Immature natural killer cell (primary cell): ENCODE measurements around the gene DDX56. TPM values are rescaled to one million over a fixed set of nuclear protein-coding genes. Genes with fewer than 3 reads are reported as not detected.
"Not testable (repeated sequence)": the region's sequence is repeated elsewhere in the genome, so short reads cannot be mapped to it uniquely, and the experiment has no call there.

Source experiments
- DNase-seq, 3 donors: peaks; one replicate each; pipeline ENCODE4 v3.0.0; 2022; ENCODE audit warnings: mixed read lengths in 1 of 3
- H3K27ac Mint-ChIP-seq, 6 donors: one replicate each; pipeline ENCODE4 v1.8.0; 2020; ENCODE audit warnings: mixed read lengths in 6 of 6, mild to moderate bottlenecking in 5 of 6, inconsistent platforms in 4 of 6, moderate library complexity in 3 of 6
- H3K27me3 Mint-ChIP-seq, 3 donors: one replicate each; pipeline ENCODE4 v1.8.0; 2020 to 2021; ENCODE audit warnings: low read depth in 3 of 3, mild to moderate bottlenecking in 3 of 3, mixed read lengths in 3 of 3, moderate library complexity in 3 of 3, inconsistent platforms in 1 of 3
- H3K36me3 Mint-ChIP-seq, 3 donors: one replicate each; pipeline ENCODE4 v1.8.0; 2020; ENCODE audit warnings: mixed read lengths in 3 of 3, inconsistent platforms in 2 of 3, mild to moderate bottlenecking in 2 of 3
- H3K4me1 Mint-ChIP-seq, 2 donors: one replicate each; pipeline ENCODE4 v1.8.0; 2020; ENCODE audit warnings: inconsistent platforms in 2 of 2, mild to moderate bottlenecking in 2 of 2, mixed read lengths in 2 of 2, moderate library complexity in 1 of 2
- H3K4me3 Mint-ChIP-seq, 5 donors: one replicate each; pipeline ENCODE4 v1.8.0; 2020; ENCODE audit warnings: mild to moderate bottlenecking in 5 of 5, mixed read lengths in 5 of 5, inconsistent platforms in 3 of 5, moderate library complexity in 3 of 5
- H3K9me3 Mint-ChIP-seq, 6 donors: one replicate each; pipeline ENCODE4 v1.8.0; 2020; ENCODE audit warnings: mild to moderate bottlenecking in 6 of 6, mixed read lengths in 6 of 6, inconsistent platforms in 4 of 6, moderate library complexity in 3 of 6
- polyA plus RNA-seq, 3 donors: library from polyadenylated mRNA; unstranded; fragments of 300-500 nt; fragmentation: Illumina TruSeq; gene quantifications; one replicate each; pipeline ENCODE4 v1.2.3, GENCODE V29; 2021

The DDX56 gene
- polyA plus RNA-seq, 3 donors from 2014 or later = 29.3 to 41.9 (median 33.8) TPM

- peaks cover 8 to 32% (median 10%) of the 10 kb centered on the region in 3 donors for H3K36me3 Mint-ChIP-seq
- DNase-seq = peak; percentile 35 to 58 (median 42)
- peak overlapping the region in 4 of 6 donors; percentile 41 to 69 (median 63) for H3K27ac Mint-ChIP-seq
- no peak overlapping the region for H3K4me3 Mint-ChIP-seq
- peaks cover 3 to 8% of the 10 kb centered on the region in 2 donors for H3K4me1 Mint-ChIP-seq
- H3K9me3 Mint-ChIP-seq = no peaks in the 10 kb centered on the region
- peaks cover 0 to 3% (median 0%) of the 10 kb centered on the region in 3 donors for H3K27me3 Mint-ChIP-seq
Measured at GRCh38 chr7:44565097-44565794, 8.5 kb downstream of the DDX56 start.

GRCh38 chr7:44564606-44565005 is 9.1 kb downstream of the DDX56 start:
- H3K4me3 Mint-ChIP-seq = no peak overlapping the region
- peaks cover 3 to 8% of the 10 kb centered on the region in 2 donors for H3K4me1 Mint-ChIP-seq
- peaks cover 8 to 25% (median 10%) of the 10 kb centered on the region in 3 donors for H3K36me3 Mint-ChIP-seq
- no peak for DNase-seq
- H3K9me3 Mint-ChIP-seq = no peaks in the 10 kb centered on the region
- H3K27ac Mint-ChIP-seq = peak overlapping the region in 2 of 6 donors; percentile 24 to 40
- H3K27me3 Mint-ChIP-seq = peaks cover 0 to 3% (median 1%) of the 10 kb centered on the region in 3 donors

DNA sequence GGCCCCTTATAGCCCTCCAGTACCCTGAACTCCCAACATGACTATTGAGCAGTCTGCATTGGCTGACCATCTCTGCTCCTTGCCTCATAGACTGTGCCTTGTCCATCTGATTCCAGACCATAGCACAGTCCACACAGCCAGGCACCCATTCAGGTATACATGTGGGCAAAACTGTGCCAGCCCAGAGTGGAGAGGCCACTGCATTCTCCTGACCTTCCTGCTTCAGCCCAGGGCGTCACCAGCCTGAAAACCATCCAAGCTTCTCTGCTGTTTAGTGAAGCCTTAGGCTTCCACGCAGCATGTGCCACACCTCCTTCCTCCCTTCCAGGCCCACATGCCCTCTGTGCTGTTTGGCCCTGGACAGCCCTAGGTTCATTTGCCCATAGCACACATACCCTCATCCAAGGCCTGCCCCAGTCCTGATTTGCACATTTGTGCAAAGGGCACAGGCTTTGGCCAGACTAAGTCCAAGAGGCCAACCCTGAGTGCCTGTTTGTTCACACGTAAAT is 10.5 kb downstream of the DDX56 start:
- DNase-seq = no peak
- Mint-ChIP-seq H3K27me3 (peaks cover 0 to 3% (median 3%) of the 10 kb centered on the region in 3 donors), H3K27ac (peak overlapping the region in 1 of 6 donors; percentile 71), H3K36me3 (peaks cover 2 to 13% (median 5%) of the 10 kb centered on the region in 3 donors), H3K9me3 (no peaks in the 10 kb centered on the region), H3K4me1 (peaks cover 3 to 8% of the 10 kb centered on the region in 2 donors), H3K4me3 (no peak overlapping the region)

- not testable (repeated sequence) for H3K27ac Mint-ChIP-seq, H3K4me3 Mint-ChIP-seq, H3K4me1 Mint-ChIP-seq, DNase-seq, H3K9me3 Mint-ChIP-seq, H3K27me3 Mint-ChIP-seq, H3K36me3 Mint-ChIP-seq
Measured at GRCh38 chr7:44562622-44562962, 11.1 kb downstream of the DDX56 start.

DNA sequence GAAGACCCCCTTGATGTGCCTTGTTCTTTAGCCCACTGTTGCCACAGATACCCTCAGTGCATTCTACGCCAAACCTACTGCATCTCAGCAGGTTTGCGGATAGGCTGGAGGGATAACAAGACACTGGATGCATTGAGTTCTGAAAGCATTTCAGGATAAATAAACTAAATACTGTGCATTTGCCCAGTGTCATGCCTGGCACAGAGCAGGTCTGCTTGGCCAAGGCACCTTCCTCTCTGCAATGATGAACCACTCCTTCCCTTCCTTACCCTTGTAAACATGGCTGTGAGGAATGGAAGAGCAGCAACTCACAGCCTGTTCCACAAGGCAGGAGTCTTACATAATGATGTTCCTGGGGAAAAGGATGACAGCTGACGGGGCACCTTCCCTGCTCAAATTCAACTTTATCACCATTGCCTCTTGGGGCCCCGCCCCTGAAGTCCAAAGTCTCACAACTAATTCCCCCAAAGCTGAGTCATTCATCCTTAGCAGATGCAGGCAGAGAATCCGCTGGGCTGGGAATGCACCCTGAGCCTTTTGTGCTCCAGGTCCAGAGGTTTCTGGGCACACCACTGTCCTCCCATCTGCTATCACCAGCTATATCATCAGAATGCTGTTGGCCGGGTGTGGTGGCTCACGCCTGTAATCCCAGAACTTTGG is 11.6 kb downstream of the DDX56 start:
- Mint-ChIP-seq H3K9me3 (no peaks in the 10 kb centered on the region), H3K36me3 (peaks cover 2 to 7% (median 5%) of the 10 kb centered on the region in 3 donors), H3K27me3 (peaks cover 0 to 3% (median 3%) of the 10 kb centered on the region in 3 donors), H3K4me3 (no peak overlapping the region), H3K4me1 (peaks cover 3 to 8% of the 10 kb centered on the region in 2 donors), H3K27ac (peak overlapping the region in 1 of 6 donors; percentile 35)
- no peak for DNase-seq

- peaks cover 0 to 3% (median 3%) of the 10 kb centered on the region in 3 donors for H3K27me3 Mint-ChIP-seq
- H3K9me3 Mint-ChIP-seq = no peaks in the 10 kb centered on the region
- no peak for DNase-seq
- H3K27ac Mint-ChIP-seq = no peak overlapping the region
- H3K4me1 Mint-ChIP-seq = peaks cover 3 to 8% of the 10 kb centered on the region in 2 donors
- H3K4me3 Mint-ChIP-seq = no peak overlapping the region
- H3K36me3 Mint-ChIP-seq = peaks cover 2 to 7% (median 5%) of the 10 kb centered on the region in 3 donors
Measured at GRCh38 chr7:44561481-44561880, 12.2 kb downstream of the DDX56 start.

DNA sequence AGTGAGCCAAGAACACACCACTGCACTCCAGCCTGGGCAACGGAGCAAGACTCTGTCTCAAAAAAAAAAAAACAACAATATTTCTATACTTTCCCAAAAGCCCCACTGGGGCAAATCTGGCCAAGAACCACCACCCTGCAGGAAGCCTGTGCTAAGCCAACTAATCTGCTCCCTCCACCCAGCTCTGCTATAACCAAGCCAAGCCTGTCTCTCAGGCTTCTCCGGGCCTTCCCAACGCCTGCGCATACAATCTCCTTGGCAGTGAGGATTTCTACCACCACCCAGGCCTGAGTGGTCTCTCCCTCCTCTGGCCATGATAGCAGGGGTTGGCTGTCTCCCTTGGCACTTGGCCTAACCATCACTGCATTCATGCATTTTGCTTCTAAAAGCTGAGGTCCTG is 14.2 kb downstream of the DDX56 start:
- DNase-seq = no peak
- Mint-ChIP-seq H3K27me3 (peaks cover 0 to 9% (median 3%) of the 10 kb centered on the region in 3 donors), H3K36me3 (no peaks in the 10 kb centered on the region), H3K4me3 (no peak overlapping the region), H3K9me3 (no peaks in the 10 kb centered on the region), H3K4me1 (no peaks in the 10 kb centered on the region), H3K27ac (no peak overlapping the region)

GRCh38 chr7:44557485-44557884 is 16.2 kb downstream of the DDX56 start:
- Mint-ChIP-seq H3K27ac (no peak overlapping the region), H3K36me3 (no peaks in the 10 kb centered on the region), H3K27me3 (peaks cover 3 to 6% (median 4%) of the 10 kb centered on the region in 3 donors), H3K4me3 (no peak overlapping the region), H3K9me3 (no peaks in the 10 kb centered on the region), H3K4me1 (no peaks in the 10 kb centered on the region)
- no peak for DNase-seq

- Mint-ChIP-seq H3K4me1 (no peaks in the 10 kb centered on the region), H3K36me3 (no peaks in the 10 kb centered on the region), H3K27ac (no peak overlapping the region), H3K27me3 (peaks cover 3 to 9% (median 6%) of the 10 kb centered on the region in 3 donors), H3K4me3 (no peak overlapping the region), H3K9me3 (no peaks in the 10 kb centered on the region)
- DNase-seq = no peak
Measured at GRCh38 chr7:44555350-44555749, 18.4 kb downstream of the DDX56 start.

- not testable (repeated sequence) for H3K27ac Mint-ChIP-seq, H3K4me1 Mint-ChIP-seq, H3K36me3 Mint-ChIP-seq, H3K4me3 Mint-ChIP-seq, H3K9me3 Mint-ChIP-seq, DNase-seq
- peaks cover 9 to 13% (median 9%) of the 10 kb centered on the region in 3 donors for H3K27me3 Mint-ChIP-seq
Measured at GRCh38 chr7:44552473-44553005, 21.2 kb downstream of the DDX56 start.

DNA sequence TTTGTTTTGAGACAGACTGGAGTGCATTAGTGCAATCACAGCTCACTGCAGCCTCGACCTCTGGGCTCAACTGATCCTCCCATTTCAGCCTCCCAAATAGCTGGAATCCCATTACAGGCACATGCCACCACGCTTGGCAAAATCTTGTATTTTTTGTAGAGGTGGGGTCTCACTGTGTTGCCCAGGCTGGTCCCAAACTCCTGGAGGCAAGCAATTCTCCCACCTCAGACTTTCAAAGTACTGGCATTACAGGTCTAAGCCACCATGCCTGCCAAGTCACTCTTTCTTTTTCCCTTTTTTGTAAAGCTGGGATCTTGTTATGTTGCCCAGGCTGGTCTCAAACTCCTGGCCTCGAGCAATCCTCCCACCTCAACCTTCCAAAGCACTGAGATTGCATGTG is 24.3 kb downstream of the DDX56 start:
- H3K4me3 Mint-ChIP-seq = no peak overlapping the region
- no peak for DNase-seq
- H3K36me3 Mint-ChIP-seq = no peaks in the 10 kb centered on the region

DNA sequence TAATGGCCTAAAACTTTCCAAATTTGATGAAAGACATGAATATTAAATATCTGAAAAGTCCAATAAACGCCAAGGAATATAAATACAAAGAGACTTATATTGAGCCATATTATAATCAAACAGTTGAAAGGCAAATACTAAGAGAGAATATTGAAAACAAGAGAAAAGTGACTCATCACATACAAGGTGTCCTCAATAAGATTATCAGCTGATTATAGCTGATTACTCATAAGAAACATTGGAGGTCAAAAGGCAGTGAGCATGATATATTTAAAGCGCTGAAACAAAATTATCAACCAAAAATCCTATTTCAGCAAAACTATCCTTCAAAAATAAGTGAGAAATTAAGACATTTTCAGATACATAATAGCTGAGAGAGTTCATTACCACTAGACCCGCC is 24.8 kb downstream of the DDX56 start:
- H3K36me3 Mint-ChIP-seq = no peaks in the 10 kb centered on the region
- no peak for DNase-seq
- no peaks in the 10 kb centered on the region for H3K9me3 Mint-ChIP-seq
- no peak overlapping the region for H3K4me3 Mint-ChIP-seq
- H3K27ac Mint-ChIP-seq = no peak overlapping the region
- H3K4me1 Mint-ChIP-seq = no peaks in the 10 kb centered on the region
- H3K27me3 Mint-ChIP-seq = peaks cover 7 to 18% (median 10%) of the 10 kb centered on the region in 3 donors

More for the DNA sequence above, 24.3 kb downstream of the DDX56 start:
- Mint-ChIP-seq H3K27me3 (peaks cover 7 to 18% (median 9%) of the 10 kb centered on the region in 3 donors), H3K4me1 (no peaks in the 10 kb centered on the region), H3K9me3 (no peaks in the 10 kb centered on the region), H3K27ac (no peak overlapping the region)

- no peak overlapping the region for H3K4me3 Mint-ChIP-seq
- peaks cover 9 to 14% (median 10%) of the 10 kb centered on the region in 3 donors for H3K27me3 Mint-ChIP-seq
- no peaks in the 10 kb centered on the region for H3K9me3 Mint-ChIP-seq
- no peak for DNase-seq
- no peaks in the 10 kb centered on the region for H3K4me1 Mint-ChIP-seq
- H3K27ac Mint-ChIP-seq = no peak overlapping the region
- H3K36me3 Mint-ChIP-seq = no peaks in the 10 kb centered on the region
Measured at GRCh38 chr7:44547536-44548231, 26.0 kb downstream of the DDX56 start.
